K562 (cell line): Measurements from ENCODE around the gene EEFSEC. TPM values are rescaled to one million over a fixed set of nuclear protein-coding genes. Genes with fewer than 3 reads are reported as not detected.

Experiments
- ARID4B ChIP-seq: sonication (generic); formaldehyde crosslinking; IDR thresholded peaks from 2 replicates; pipeline ENCODE4 v1.8.0; 2022; ENCODE audit warnings: mild to moderate bottlenecking, missing genetic modification reagents
- DIDO1 ChIP-seq: fragments of 450-650 bp; IDR thresholded peaks from 2 replicates; pipeline ENCODE4 v1.6.1; 2016; ENCODE audit warnings: low read depth, missing biosample characterization, missing genetic modification characterization
- RBM39 ChIP-seq: fragments of 200-400 bp; formaldehyde crosslinking; optimal IDR thresholded peaks from 2 replicates; pipeline ENCODE3; 2018; ENCODE audit warnings: low read depth, low read length
- SMAD2 ChIP-seq: fragments of 150-350 bp; IDR thresholded peaks from 2 replicates; pipeline ENCODE4 v1.6.1; 2014; ENCODE audit warnings: low read depth, mild to moderate bottlenecking, low read length
- TAF9B ChIP-seq: fragments of 450-650 bp; IDR thresholded peaks from 2 replicates; pipeline ENCODE4 v1.6.1; 2018; ENCODE audit warnings: mild to moderate bottlenecking; ENCODE audit not compliant: partially characterized antibody
- ZBTB40 ChIP-seq, 2 experiments: fragments of 450-650 bp in 1 of 2; sonication (generic) in 1 of 2; formaldehyde crosslinking in 1 of 2; IDR thresholded peaks; 2 replicates each; pipeline versions ENCODE4 v1.7.1 to v1.9.0; 2016 to 2022; ENCODE audit warnings: inconsistent platforms in 1 of 2, mild to moderate bottlenecking in 1 of 2, missing genetic modification reagents in 1 of 2
- ZNF699 ChIP-seq: fragments of 250-450 bp; sonication (Bioruptor Pico); IDR thresholded peaks from 2 replicates; pipeline ENCODE4 v1.8.0; 2021; ENCODE audit warnings: mild to moderate bottlenecking, moderate library complexity; ENCODE audit not compliant: insufficient replicate concordance
- polyA plus RNA-seq, 8 experiments: library from polyadenylated mRNA; depleted of rRNA in 4 of 8; stranded (reverse) in 5 of 8; unstranded in 3 of 8; fragments of >200 nt; fragmentation: Nextera tagmentation in 2 of 8; fragmentation: Illumina TruSeq in 1 of 8; extraction: Ambion mirVana in 2 of 8; extraction: Trizol in 1 of 8; gene quantifications; 2 replicates each; pipeline versions ENCODE4 v1.2.1 to v1.2.3, GENCODE V29; 2011 to 2014; ENCODE audit warnings: inconsistent platforms in 1 of 8, missing spikeins in 1 of 8
- total RNA-seq, 7 experiments: library from RNA; depleted of rRNA in 6 of 7; stranded (reverse); fragments of >200 nt in 6 of 7; fragmentation: Illumina TruSeq in 2 of 7; extraction: Trizol in 2 of 7; gene quantifications; 2 replicates each; pipeline versions ENCODE4 v1.2.1 to v1.2.3, GENCODE V29; 2011 to 2021; ENCODE audit warnings: low replicate concordance in 1 of 7
- TF ChIP-seq, protein P1 (sequence below), 2 experiments: fragments of 150-350 bp in 1 of 2; IDR thresholded peaks; 2 replicates each; pipeline ENCODE4 v1.6.1; 2012 to 2016; ENCODE audit warnings: low read depth in 2 of 2, low read length in 2 of 2, mild to moderate bottlenecking in 1 of 2, moderate library complexity in 1 of 2

Gene EEFSEC
- total and polyA plus RNA-seq, 9 of the 15 experiments (the other 6 are each of a cell fraction or from before 2014, with no cell fraction given), result 0.35 to 11.8 (median 7.7) TPM

DNA sequence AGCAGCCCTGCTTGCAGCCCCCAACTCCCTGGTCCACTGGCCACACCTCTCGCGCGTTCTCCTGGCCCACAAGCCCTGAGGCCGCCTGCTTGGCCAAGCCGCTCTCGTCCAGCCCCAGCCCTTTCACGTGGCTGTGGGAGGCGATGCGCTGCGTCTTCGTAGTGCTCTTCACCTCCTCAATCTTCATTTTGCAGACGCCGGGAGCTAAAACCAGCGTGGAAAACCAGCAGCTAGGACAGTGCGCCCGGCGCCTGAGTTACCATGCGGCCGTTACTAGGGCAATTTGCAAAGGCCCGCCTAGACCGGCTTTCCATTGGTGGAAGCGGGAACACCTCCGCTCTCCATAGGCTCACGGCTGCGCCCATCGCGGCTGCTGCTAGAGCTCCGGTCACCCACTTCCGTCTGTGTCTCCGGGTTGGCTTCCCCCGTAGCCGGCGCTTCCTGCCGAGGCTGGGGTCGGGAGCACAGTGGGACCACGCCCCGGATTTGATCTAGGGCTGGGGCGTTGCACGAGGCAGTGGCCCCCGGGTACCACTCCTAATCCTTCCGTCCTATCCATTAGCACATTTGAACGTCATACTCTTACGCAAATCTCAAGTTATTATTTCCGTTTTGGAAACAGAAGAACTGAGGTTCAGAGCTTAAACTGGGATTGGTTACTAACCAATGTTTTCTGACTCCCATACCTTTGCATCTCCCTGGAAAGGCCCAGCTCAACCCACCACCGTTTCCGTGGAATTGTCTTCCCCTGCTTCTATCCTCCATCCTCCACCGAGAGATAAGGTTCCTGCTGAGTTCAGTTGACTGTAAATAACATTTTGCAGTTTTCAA, 29.5 kb upstream of the EEFSEC start, which contains the start of gene RUVBL1 (continued):
- TF ChIP-seq DIDO1 (peak; percentile 90; the same call in 1 of the 2 replicates), TAF9B (peak; percentile 32), SMAD2 (no peak), ARID4B (CRISPR knock-in tag) (peak; percentile 75; the same call in 1 of the 2 replicates), ZNF699 (no peak), ZBTB40 (IDR thresholded peaks at IDR 0.05) (peak; percentile 99), ZBTB40 (CRISPR knock-in tag; IDR thresholded peaks at IDR 0.05) (no peak), RBM39 (no peak)
- TF ChIP-seq, protein P1, sequence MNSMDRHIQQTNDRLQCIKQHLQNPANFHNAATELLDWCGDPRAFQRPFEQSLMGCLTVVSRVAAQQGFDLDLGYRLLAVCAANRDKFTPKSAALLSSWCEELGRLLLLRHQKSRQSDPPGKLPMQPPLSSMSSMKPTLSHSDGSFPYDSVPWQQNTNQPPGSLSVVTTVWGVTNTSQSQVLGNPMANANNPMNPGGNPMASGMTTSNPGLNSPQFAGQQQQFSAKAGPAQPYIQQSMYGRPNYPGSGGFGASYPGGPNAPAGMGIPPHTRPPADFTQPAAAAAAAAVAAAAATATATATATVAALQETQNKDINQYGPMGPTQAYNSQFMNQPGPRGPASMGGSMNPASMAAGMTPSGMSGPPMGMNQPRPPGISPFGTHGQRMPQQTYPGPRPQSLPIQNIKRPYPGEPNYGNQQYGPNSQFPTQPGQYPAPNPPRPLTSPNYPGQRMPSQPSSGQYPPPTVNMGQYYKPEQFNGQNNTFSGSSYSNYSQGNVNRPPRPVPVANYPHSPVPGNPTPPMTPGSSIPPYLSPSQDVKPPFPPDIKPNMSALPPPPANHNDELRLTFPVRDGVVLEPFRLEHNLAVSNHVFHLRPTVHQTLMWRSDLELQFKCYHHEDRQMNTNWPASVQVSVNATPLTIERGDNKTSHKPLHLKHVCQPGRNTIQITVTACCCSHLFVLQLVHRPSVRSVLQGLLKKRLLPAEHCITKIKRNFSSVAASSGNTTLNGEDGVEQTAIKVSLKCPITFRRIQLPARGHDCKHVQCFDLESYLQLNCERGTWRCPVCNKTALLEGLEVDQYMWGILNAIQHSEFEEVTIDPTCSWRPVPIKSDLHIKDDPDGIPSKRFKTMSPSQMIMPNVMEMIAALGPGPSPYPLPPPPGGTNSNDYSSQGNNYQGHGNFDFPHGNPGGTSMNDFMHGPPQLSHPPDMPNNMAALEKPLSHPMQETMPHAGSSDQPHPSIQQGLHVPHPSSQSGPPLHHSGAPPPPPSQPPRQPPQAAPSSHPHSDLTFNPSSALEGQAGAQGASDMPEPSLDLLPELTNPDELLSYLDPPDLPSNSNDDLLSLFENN (IDR thresholded peaks at IDR 0.05; ENCODE audit: low read depth in 2 of 2, low read length in 2 of 2), result 0 out of 4 replicates have a peak, but pooled peaks of 1 of the 2 experiments have one; percentile 37
